ENCODE data around the gene CAMTA1.
"Not testable (repeated sequence)": the region's sequence is repeated elsewhere in the genome, so short reads cannot be mapped to it uniquely, and the experiment has no call there.

The CAMTA1 gene

GRCh38 chr1:6834366-6834765 lies 49.1 kb downstream of the CAMTA1 start:
- Histone ChIP-seq H3K9me3 (replicated peaks; ENCODE audit: insufficient read depth, low read length) (no peaks in the 10 kb centered on the region), H3K9me2 (replicated peaks; ENCODE audit: insufficient read depth, low read length) (no peaks in the 10 kb centered on the region), H3F3A (ENCODE audit: insufficient read depth, low read length) (peaks cover 11% of the 10 kb centered on the region), H3K4me2 (ENCODE audit: low read depth, low read length) (no peak overlapping the region), H3K9ac (ENCODE audit: low read length) (no peak overlapping the region), H3K27me3 (replicated peaks; ENCODE audit: insufficient read depth, low read length) (no peaks in the 10 kb centered on the region), H3K27ac (ENCODE audit: low read length) (no peak overlapping the region), H4K20me1 (ENCODE audit: insufficient read depth, low read length) (no peaks in the 10 kb centered on the region), H3K36me3 (replicated peaks; ENCODE audit: insufficient read depth, low read length) (no peaks in the 10 kb centered on the region), H2AFZ (ENCODE audit: low read length) (no peak overlapping the region), H3K4me3 (ENCODE audit: low read length) (no peak overlapping the region), H3K79me2 (ENCODE audit: low read length) (peaks cover 44% of the 10 kb centered on the region), H3K4me1 (ENCODE audit: low read length) (peaks cover 16% of the 10 kb centered on the region)
- TF ChIP-seq EZH2phosphoT487 (IDR thresholded peaks at IDR 0.05; ENCODE audit: low read length) (no peak), EZH2 (optimal IDR thresholded peaks at IDR 0.05; ENCODE audit: low read depth, low read length) (no peak), CTCF (IDR thresholded peaks at IDR 0.05; ENCODE audit: low read length) (no peak)
- DNase-seq: no peak

- TF ChIP-seq CTCF (IDR thresholded peaks at IDR 0.05; ENCODE audit: low read length) (no peak), EZH2phosphoT487 (IDR thresholded peaks at IDR 0.05; ENCODE audit: low read length) (no peak), EZH2 (optimal IDR thresholded peaks at IDR 0.05; ENCODE audit: low read depth, low read length) (no peak)
- H3K9ac ChIP-seq (ENCODE audit: low read length): no peak overlapping the region
- no peaks in the 10 kb centered on the region for H4K20me1 ChIP-seq (ENCODE audit: insufficient read depth, low read length)
- DNase-seq: no peak
- no peaks in the 10 kb centered on the region for H3K36me3 ChIP-seq (replicated peaks; ENCODE audit: insufficient read depth, low read length)
- no peaks in the 10 kb centered on the region for H3K9me2 ChIP-seq (replicated peaks; ENCODE audit: insufficient read depth, low read length)
- no peak overlapping the region for H2AFZ ChIP-seq (ENCODE audit: low read length)
- H3K4me2 ChIP-seq (ENCODE audit: low read depth, low read length): no peak overlapping the region
- H3K27me3 ChIP-seq (replicated peaks; ENCODE audit: insufficient read depth, low read length): no peaks in the 10 kb centered on the region
- peaks cover 48% of the 10 kb centered on the region for H3K79me2 ChIP-seq (ENCODE audit: low read length)
- no peak overlapping the region for H3K4me3 ChIP-seq (ENCODE audit: low read length)
- peaks cover 16% of the 10 kb centered on the region for H3K4me1 ChIP-seq (ENCODE audit: low read length)
- H3F3A ChIP-seq (ENCODE audit: insufficient read depth, low read length): peaks cover 11% of the 10 kb centered on the region
- no peak overlapping the region for H3K27ac ChIP-seq (ENCODE audit: low read length)
- no peaks in the 10 kb centered on the region for H3K9me3 ChIP-seq (replicated peaks; ENCODE audit: insufficient read depth, low read length)
Measured at GRCh38 chr1:6835139-6835538, 49.9 kb downstream of the CAMTA1 start.

GRCh38 chr1:6842301-6842700 lies 57.0 kb downstream of the CAMTA1 start:
- DNase-seq: no peak
- Histone ChIP-seq H3K27me3 (replicated peaks; ENCODE audit: insufficient read depth, low read length) (no peaks in the 10 kb centered on the region), H3K9me2 (replicated peaks; ENCODE audit: insufficient read depth, low read length) (no peaks in the 10 kb centered on the region), H3K4me1 (ENCODE audit: low read length) (peaks cover 15% of the 10 kb centered on the region), H3K4me2 (ENCODE audit: low read depth, low read length) (no peak overlapping the region), H3F3A (ENCODE audit: insufficient read depth, low read length) (no peaks in the 10 kb centered on the region), H3K9ac (ENCODE audit: low read length) (no peak overlapping the region), H3K36me3 (replicated peaks; ENCODE audit: insufficient read depth, low read length) (no peaks in the 10 kb centered on the region), H4K20me1 (ENCODE audit: insufficient read depth, low read length) (no peaks in the 10 kb centered on the region), H3K79me2 (ENCODE audit: low read length) (peaks cover 57% of the 10 kb centered on the region), H3K9me3 (replicated peaks; ENCODE audit: insufficient read depth, low read length) (no peaks in the 10 kb centered on the region), H2AFZ (ENCODE audit: low read length) (no peak overlapping the region), H3K4me3 (ENCODE audit: low read length) (no peak overlapping the region), H3K27ac (ENCODE audit: low read length) (no peak overlapping the region)
- TF ChIP-seq EZH2 (optimal IDR thresholded peaks at IDR 0.05; ENCODE audit: low read depth, low read length) (no peak), EZH2phosphoT487 (IDR thresholded peaks at IDR 0.05; ENCODE audit: low read length) (no peak), CTCF (IDR thresholded peaks at IDR 0.05; ENCODE audit: low read length) (no peak)

- not testable (repeated sequence) for DNase-seq; H3K9me2 ChIP-seq (replicated peaks; ENCODE audit: insufficient read depth, low read length); H2AFZ ChIP-seq (ENCODE audit: low read length); H3K27ac ChIP-seq (ENCODE audit: low read length); H4K20me1 ChIP-seq (ENCODE audit: insufficient read depth, low read length); H3K36me3 ChIP-seq (replicated peaks; ENCODE audit: insufficient read depth, low read length); H3K9me3 ChIP-seq (replicated peaks; ENCODE audit: insufficient read depth, low read length); H3K27me3 ChIP-seq (replicated peaks; ENCODE audit: insufficient read depth, low read length); H3K4me2 ChIP-seq (ENCODE audit: low read depth, low read length); H3F3A ChIP-seq (ENCODE audit: insufficient read depth, low read length); H3K9ac ChIP-seq (ENCODE audit: low read length); H3K4me3 ChIP-seq (ENCODE audit: low read length)
- peaks cover 44% of the 10 kb centered on the region for H3K79me2 ChIP-seq (ENCODE audit: low read length)
- peaks cover 15% of the 10 kb centered on the region for H3K4me1 ChIP-seq (ENCODE audit: low read length)
Measured at GRCh38 chr1:6845786-6846185, 60.5 kb downstream of the CAMTA1 start.
